Measurements from ENCODE around the gene ALKAL2. TPM values are rescaled to one million over a fixed set of nuclear protein-coding genes. Genes with fewer than 3 reads are reported as not detected.

The ALKAL2 gene
- total and polyA plus RNA-seq, 2 donors (not counting 3 experiments of a cell fraction or from before 2014, with no cell fraction given), result not detected

DNA sequence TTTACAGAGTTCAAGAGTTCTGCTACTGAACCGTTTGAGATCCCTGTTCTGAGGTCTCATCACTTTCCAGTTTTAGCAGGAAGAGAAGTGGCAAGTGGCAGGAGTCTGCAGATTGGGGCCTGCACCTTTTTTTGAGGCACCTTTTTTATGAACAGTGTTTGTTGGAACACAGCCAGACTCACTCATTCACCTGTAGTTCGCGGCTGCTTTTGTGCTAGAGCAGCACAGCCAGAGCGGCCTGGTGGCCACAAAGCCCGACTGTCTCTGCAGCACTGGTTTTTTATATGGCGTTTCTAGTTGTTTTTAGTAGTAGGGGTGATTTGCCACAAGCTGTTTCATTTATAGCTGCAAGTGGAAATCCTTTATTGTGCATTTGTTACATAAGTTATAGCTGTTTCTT lies 14.6 kb downstream of the ALKAL2 start:
- dilution Hi-C loops (cut with MboI; ENCODE audit: extremely low pct_ligation_motif_present, low sequenced_read_pairs), result no loop called here
- CTCF ChIA-PET, result interaction anchor here (1.4 kb wide), 2 partner anchors 17 to 27 kb away, joined by 3 to 5 read pairs; no protein-coding TSS in a partner anchor

More for the DNA sequence above, 14.6 kb downstream of the ALKAL2 start:
- peaks cover 2% of the 10 kb centered on the region for H4K20me1 ChIP-seq (replicated peaks; ENCODE audit: control insufficient read depth, extremely low read depth, insufficient read depth, low read length)
- POLR2A ChIA-PET, result no interaction called here
- no peak overlapping the region for H3K9ac ChIP-seq (replicated peaks; ENCODE audit: extremely low read depth, insufficient read depth, low read length)
- no peak overlapping the region for H3K27ac ChIP-seq (ENCODE audit: insufficient read depth, low read depth, low read length)
- no peaks in the 10 kb centered on the region for H3K27me3 ChIP-seq (ENCODE audit: control insufficient read depth in 2 of 2, insufficient read depth in 2 of 2, low read length in 2 of 2)
- H3K4me2 ChIP-seq (ENCODE audit: insufficient read depth, low read length), result no peak overlapping the region
- no peak overlapping the region for H2AFZ ChIP-seq (ENCODE audit: low read depth, low read length)
- H3K4me3 ChIP-seq (replicated peaks in 1 of 3; ENCODE audit: insufficient read depth in 1 of 3, low read depth in 1 of 3, low read length in 3 of 3), result no peak overlapping the region
- BruUV-seq (replicated peaks), result no TSS peak
- intact Hi-C loops (cut with micrococcal nuclease), result no loop called here
- FAIRE-seq (no peak), DNase-seq (ENCODE audit: low read depth, low spot score) (no peak)
- H3K9me3 ChIP-seq (replicated peaks; ENCODE audit: control insufficient read depth, insufficient read depth, low read length), result no peaks in the 10 kb centered on the region
- no peaks in the 10 kb centered on the region for H3K4me1 ChIP-seq (ENCODE audit: control insufficient read depth, extremely low read depth, insufficient read depth, low read length)
- no peaks in the 10 kb centered on the region for H3K9me1 ChIP-seq (replicated peaks; ENCODE audit: control insufficient read depth, extremely low read depth, insufficient read depth, low read length)
- TF ChIP-seq MYC (IDR thresholded peaks at IDR 0.05; ENCODE audit: low read depth, low read length) (no peak), GATA2 (IDR thresholded peaks at IDR 0.05; ENCODE audit: insufficient read depth, insufficient read length, low read depth, low read length) (no peak), FOS (IDR thresholded peaks at IDR 0.05; ENCODE audit: borderline replicate concordance, insufficient read depth, low read length) (no peak), POLR2AphosphoS5 (IDR thresholded peaks at IDR 0.05; ENCODE audit: insufficient read depth, low read depth, low read length) (no peak), EZH2 (IDR thresholded peaks at IDR 0.05; ENCODE audit: borderline replicate concordance, low read depth, low read length, severe bottlenecking) (no peak), POLR2A (IDR thresholded peaks at IDR 0.05; ENCODE audit: low read depth, low read length) (no peak), JUN (IDR thresholded peaks at IDR 0.05; ENCODE audit: borderline replicate concordance, insufficient read depth, insufficient read length, low read depth) (no peak), CTCF (IDR thresholded peaks at IDR 0.05; ENCODE audit: extremely low read depth in 1 of 2, insufficient read depth in 1 of 2, low read depth in 1 of 2, low read length in 2 of 2) (no peak)
- TF ChIP-seq, protein P1, sequence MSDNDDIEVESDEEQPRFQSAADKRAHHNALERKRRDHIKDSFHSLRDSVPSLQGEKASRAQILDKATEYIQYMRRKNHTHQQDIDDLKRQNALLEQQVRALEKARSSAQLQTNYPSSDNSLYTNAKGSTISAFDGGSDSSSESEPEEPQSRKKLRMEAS (IDR thresholded peaks at IDR 0.05; ENCODE audit: insufficient read depth, insufficient read length), result no peak
- H3K36me3 ChIP-seq (ENCODE audit: control insufficient read depth in 2 of 2, extremely low read depth in 1 of 2, insufficient read depth in 2 of 2, low read length in 2 of 2), result peaks cover 4 to 18% of the 10 kb centered on the region in 2 experiments
- H3K79me2 ChIP-seq (ENCODE audit: control insufficient read depth, insufficient read depth, low read length), result peaks cover 70% of the 10 kb centered on the region
